Thyroid gland (tissue), 4 donors: ENCODE results near the gene GFRA1. TPM values are rescaled to one million over a fixed set of nuclear protein-coding genes. Genes with fewer than 3 reads are reported as not detected.

Source experiments
- DNase-seq, 2 donors: peaks; one replicate each; pipeline ENCODE4 v3.0.0-alpha.2; 2019
- H3K27ac ChIP-seq, 3 donors: fragments of 200-600 bp; sonication (generic); 1 replicate in 2 of 3; 2 replicates in 1 of 3; pipeline ENCODE4 v1.5.1; 2016 to 2019; ENCODE audit warnings: mild to moderate bottlenecking in 1 of 3, moderate library complexity in 1 of 3
- H3K27me3 ChIP-seq: fragments of 200-600 bp; sonication (generic); one replicate; pipeline ENCODE4 v1.5.1; 2019
- H3K36me3 ChIP-seq, 2 donors: fragments of 200-600 bp; sonication (generic); one replicate each; pipeline ENCODE4 v1.5.1; 2016 to 2019
- H3K4me1 ChIP-seq, 2 donors: fragments of 200-600 bp; sonication (generic); one replicate each; pipeline ENCODE4 v1.5.1; 2017 to 2019
- H3K4me3 ChIP-seq, 3 donors: fragments of 200-600 bp; sonication (generic); replicated peaks in 1 of 3; 1 replicate in 2 of 3; 2 replicates in 1 of 3; pipeline ENCODE4 v1.5.1; 2016; ENCODE audit warnings: mild to moderate bottlenecking in 1 of 3
- H3K9me3 ChIP-seq: fragments of 200-600 bp; sonication (generic); one replicate; pipeline ENCODE4 v1.5.1; 2017
- CTCF ChIP-seq, 6 experiments: fragments of 200-600 bp in 3 of 6; fragments of 450-650 bp in 3 of 6; sonication (generic) in 3 of 6; IDR thresholded peaks; one replicate each; pipeline ENCODE4 v1.5.1; 2016 to 2019; ENCODE audit warnings: antibody characterized with exemption in 6 of 6, mild to moderate bottlenecking in 2 of 6, inconsistent platforms in 1 of 6, moderate library complexity in 1 of 6
- POLR2A ChIP-seq, 2 donors: fragments of 450-650 bp; IDR thresholded peaks; one replicate each; pipeline ENCODE4 v1.6.1; 2017; ENCODE audit warnings: antibody characterized with exemption in 2 of 2, mild to moderate bottlenecking in 2 of 2, moderate library complexity in 1 of 2
- WGBS, 2 donors: methylation state at CpG; one replicate each; pipeline ENCODE4 v1.1.5; 2017; 5-methylcytosine and 5-hydroxymethylcytosine counted together
- intact Hi-C: fragments of 100-400 bp; cut with DNase I; formaldehyde crosslinking; loops from one replicate; pipeline ENCODE4 v1.15.1; 2023
- total RNA-seq, 4 donors: library from RNA; depleted of rRNA; stranded (reverse); fragments of >200 nt; gene quantifications; one replicate each; pipeline ENCODE4 v1.2.3, GENCODE V29; 2016

Gene GFRA1
- total RNA-seq, 4 donors from 2014 or later = 4.4 to 18.0 (median 5.5) TPM

GRCh38 chr10:116011929-116012328, 261.1 kb downstream of the GFRA1 start:
- no peak overlapping the region for H3K4me3 ChIP-seq
- H3K9me3 ChIP-seq = no peaks in the 10 kb centered on the region
- H3K4me1 ChIP-seq = peaks cover 0 to 6% of the 10 kb centered on the region in 2 donors
- no peaks in the 10 kb centered on the region for H3K36me3 ChIP-seq
- no peaks in the 10 kb centered on the region for H3K27me3 ChIP-seq
- no peak for DNase-seq
- intact Hi-C loops = no loop called here
- no peak for TF ChIP-seq CTCF (IDR thresholded peaks at IDR 0.05)
- no peak for TF ChIP-seq POLR2A (IDR thresholded peaks at IDR 0.05)
- no peak overlapping the region for H3K27ac ChIP-seq

GRCh38 chr10:116007256-116007891, 265.6 kb downstream of the GFRA1 start:
- no peaks in the 10 kb centered on the region for H3K27me3 ChIP-seq
- H3K4me3 ChIP-seq = no peak overlapping the region
- H3K9me3 ChIP-seq = no peaks in the 10 kb centered on the region
- 81 to 86% methylated on average over 9 of the region's 9 CpGs for WGBS, 2 donors
- H3K27ac ChIP-seq = no peak overlapping the region
- TF ChIP-seq POLR2A (IDR thresholded peaks at IDR 0.05) = no peak
- intact Hi-C loops = no loop called here
- H3K36me3 ChIP-seq = no peaks in the 10 kb centered on the region
- DNase-seq = no peak
- H3K4me1 ChIP-seq = peaks cover 7 to 12% of the 10 kb centered on the region in 2 donors

Other genes starting within 250 kb of the GFRA1 start
- not detected for gene CCDC172, start 51.2 kb upstream of the GFRA1 start, total RNA-seq
- under 1 TPM in 3 of 4 donors, not detected in 1; 0.11 to 0.46 (median 0.27) TPM for gene PNLIPRP3, start 154.6 kb upstream of the GFRA1 start, total RNA-seq